GM12865 (cell line): Measurements from ENCODE around the gene COA1.

Experiments
- DNase-seq: peaks from one replicate; pipeline ENCODE4 v3.0.0; 2010; ENCODE audit warnings: low read depth
- H3K4me3 ChIP-seq: 2 replicates; pipeline ENCODE4 v1.5.1; 2011; ENCODE audit warnings: mild to moderate bottlenecking, low read depth, low read length, control low read depth
- TF ChIP-seq, protein P1 (sequence below): IDR thresholded peaks from 2 replicates; pipeline ENCODE4 v1.5.1; 2011; ENCODE audit warnings: low read length, control low read depth, low read depth, inconsistent platforms; ENCODE audit not compliant: insufficient read depth; ENCODE audit errors: missing control alignments

COA1 gene

DNA sequence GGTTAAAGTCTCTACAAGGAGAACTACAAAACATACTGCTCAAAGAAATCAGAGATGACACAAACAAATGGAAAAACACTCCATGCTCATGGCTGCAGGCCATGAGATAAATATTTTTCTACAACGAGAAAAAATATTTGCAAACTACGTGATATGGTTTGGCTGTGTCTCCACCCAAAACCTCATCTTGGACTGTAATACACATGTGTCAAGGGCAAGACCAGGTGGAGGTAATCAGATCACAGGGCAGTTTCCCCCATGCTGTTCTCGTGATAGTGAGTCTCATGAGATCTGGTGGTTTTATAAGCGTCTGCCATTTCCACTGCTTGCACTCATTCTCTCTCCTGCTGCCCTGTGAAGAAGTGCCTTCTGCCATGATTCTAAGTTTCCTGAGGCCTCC lies 57.8 kb downstream of the COA1 start:
- TF ChIP-seq, protein P1, sequence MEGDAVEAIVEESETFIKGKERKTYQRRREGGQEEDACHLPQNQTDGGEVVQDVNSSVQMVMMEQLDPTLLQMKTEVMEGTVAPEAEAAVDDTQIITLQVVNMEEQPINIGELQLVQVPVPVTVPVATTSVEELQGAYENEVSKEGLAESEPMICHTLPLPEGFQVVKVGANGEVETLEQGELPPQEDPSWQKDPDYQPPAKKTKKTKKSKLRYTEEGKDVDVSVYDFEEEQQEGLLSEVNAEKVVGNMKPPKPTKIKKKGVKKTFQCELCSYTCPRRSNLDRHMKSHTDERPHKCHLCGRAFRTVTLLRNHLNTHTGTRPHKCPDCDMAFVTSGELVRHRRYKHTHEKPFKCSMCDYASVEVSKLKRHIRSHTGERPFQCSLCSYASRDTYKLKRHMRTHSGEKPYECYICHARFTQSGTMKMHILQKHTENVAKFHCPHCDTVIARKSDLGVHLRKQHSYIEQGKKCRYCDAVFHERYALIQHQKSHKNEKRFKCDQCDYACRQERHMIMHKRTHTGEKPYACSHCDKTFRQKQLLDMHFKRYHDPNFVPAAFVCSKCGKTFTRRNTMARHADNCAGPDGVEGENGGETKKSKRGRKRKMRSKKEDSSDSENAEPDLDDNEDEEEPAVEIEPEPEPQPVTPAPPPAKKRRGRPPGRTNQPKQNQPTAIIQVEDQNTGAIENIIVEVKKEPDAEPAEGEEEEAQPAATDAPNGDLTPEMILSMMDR: no peak
- no peak overlapping the region for H3K4me3 ChIP-seq
- DNase-seq: no peak

DNA sequence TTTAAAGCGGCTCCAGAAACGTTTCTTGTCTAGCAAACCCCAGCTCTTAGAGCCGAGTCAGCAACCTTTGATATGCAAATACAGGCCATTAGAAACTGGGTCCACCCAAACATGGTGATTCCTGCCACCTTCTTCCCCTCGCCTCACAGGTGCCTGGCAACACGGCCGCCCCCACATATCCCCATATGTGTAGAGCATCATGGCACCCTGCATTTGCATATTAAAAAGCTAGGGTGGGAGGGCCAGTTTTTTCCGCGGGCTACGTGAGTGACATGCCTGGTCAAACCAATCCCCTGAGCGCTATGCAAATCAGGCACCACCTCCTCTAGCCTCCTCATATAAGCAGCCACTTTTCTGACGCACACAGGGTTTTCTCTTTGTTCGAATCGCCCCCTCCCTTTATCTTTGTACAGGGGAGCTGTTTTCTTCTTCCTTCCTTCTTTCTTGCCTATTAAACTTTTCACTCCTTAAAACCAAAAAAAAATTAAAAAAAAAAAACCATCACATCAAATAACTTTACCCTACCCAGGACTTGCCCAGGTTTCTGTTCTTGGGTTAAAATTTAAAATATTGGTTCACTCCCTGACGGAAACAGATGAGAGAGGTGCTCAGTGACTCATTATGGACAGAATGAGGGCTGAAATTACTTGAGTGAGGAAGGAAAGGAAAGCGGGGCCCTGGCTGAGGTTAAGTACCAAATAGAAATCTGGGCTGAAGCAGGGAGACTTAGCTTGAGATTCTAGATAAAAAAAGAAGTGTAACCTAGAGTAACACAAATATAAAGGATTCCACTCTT lies 59.8 kb downstream of the COA1 start:
- TF ChIP-seq, protein P1: no peak
- H3K4me3 ChIP-seq: no peak overlapping the region
- no peak for DNase-seq

DNA sequence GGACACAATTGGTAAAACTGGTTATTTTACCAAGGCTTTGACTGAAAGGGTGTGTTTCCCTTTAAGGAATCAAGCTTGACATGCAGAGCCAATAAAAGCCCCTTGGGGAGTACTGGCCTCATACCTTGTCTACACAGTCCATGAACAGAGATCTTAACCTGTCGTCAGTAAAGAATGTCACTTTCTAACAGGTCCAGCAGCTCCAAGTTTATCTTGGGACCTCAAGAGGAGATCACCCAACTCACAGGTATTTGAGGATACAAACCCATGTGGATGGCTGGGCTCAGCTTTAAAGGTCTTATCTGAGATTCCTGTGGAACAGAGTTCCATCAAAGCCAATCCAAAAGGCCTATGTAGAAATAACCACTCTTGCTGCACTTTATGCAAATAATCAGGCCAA lies 61.3 kb downstream of the COA1 start:
- DNase-seq: no peak
- TF ChIP-seq, protein P1: no peak
- no peak overlapping the region for H3K4me3 ChIP-seq

DNA sequence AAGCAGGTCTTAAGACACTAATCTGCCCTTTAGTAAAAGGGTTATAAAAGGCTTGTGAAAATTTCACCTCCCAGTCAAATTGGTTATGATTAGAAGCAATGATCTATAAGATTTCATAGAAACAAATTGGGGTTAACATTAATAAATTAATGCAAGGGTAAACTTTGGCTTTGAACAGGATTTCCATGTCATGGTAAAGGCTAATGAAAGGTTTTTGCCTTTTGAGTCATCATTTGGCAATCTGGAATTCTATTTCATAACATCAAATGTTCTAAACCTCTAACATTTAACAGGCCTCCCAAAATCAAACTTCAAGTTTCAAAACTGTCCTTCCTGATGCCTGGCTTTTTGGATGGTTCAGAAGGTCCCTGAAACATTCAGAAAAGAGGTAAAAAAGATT lies 62.4 kb downstream of the COA1 start:
- H3K4me3 ChIP-seq: no peak overlapping the region
- no peak for DNase-seq
- TF ChIP-seq, protein P1: no peak

DNA sequence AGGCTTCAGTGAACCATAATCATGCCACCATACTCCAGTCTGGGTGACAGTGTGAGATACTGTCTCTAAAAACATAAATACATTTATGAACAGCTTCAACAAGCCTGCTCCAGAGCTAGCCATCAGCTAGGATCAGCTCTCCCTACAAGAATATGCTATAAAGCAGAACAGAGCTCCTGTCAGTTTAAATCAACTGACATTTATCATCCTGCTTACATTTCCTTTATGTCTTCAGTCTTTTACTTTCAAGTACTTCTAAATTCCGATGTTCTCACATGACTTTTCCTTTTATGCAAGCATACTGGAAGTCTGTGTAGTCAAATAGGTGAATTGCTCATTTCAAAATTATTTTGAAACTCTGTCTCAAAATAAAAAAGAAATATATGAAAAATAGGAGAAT lies 64.6 kb downstream of the COA1 start:
- no peak overlapping the region for H3K4me3 ChIP-seq
- DNase-seq: no peak
- TF ChIP-seq, protein P1: no peak

DNA sequence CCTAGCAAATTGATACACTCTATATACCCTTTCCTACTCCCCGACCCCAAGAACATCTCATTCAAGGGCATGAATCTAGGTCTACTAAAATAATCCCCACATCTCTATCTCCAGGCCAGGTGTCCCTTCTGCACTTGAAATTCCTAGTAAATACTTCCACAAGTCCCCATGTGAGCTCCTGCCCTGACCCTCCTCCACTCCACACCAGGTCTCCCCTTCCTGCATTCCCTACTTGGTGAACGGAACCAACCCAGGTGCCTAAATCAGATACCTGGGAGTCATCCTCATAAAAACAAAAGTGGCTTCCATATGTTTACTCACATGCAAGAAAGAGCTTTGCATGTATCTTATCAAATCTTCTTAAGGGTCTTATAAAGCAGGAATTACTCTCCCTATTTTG lies 69.2 kb downstream of the COA1 start:
- no peak for DNase-seq
- H3K4me3 ChIP-seq: no peak overlapping the region
- TF ChIP-seq, protein P1: no peak

DNA sequence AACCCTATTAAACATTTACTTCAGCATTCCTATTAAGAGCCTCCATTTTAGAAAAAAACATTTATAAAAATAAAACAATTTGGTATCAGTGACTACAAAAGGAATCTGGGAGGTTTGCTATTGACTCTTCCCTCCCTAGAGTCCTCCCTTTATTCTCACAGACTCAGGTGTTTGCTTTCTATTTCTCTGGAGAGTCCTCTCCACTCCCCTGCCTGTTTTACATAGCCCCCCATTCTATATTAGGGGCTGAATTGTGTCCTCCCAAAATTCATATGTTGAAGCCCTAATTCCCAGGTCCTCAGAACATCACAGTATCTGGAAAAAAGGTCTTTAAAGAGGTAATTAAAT lies 69.8 kb downstream of the COA1 start:
- H3K4me3 ChIP-seq: no peak overlapping the region
- TF ChIP-seq, protein P1: no peak
- DNase-seq: no peak
